Endothelial cell of umbilical vein (primary cell): ENCODE results near the gene AGL. TPM values are rescaled to one million over a fixed set of nuclear protein-coding genes. Genes with fewer than 3 reads are reported as not detected.

Source experiments
- BruUV-seq: library from RNA; stranded (reverse); fragments of 400-500 nt; replicated peaks from 2 replicates; lab custom pipeline; 2021; lab: Mats Ljungman, UMichigan
- CTCF ChIA-PET: fragments of 300-600, 350-600 bp; sonication (Branson Sonifier 250); formaldehyde crosslinking; loops from one replicate; lab custom pipeline; 2021; ENCODE audit warnings: antibody characterized with exemption, inconsistent platforms; lab: Charles Lee
- POLR2A ChIA-PET: fragments of 300-600, 350-600 bp; sonication (Branson Sonifier 250); formaldehyde crosslinking; loops from one replicate; lab custom pipeline; 2021; ENCODE audit warnings: antibody characterized with exemption, inconsistent platforms; lab: Charles Lee
- DNase-seq: peaks from one replicate; pipeline ENCODE4 v3.0.0-alpha.2; 2011; ENCODE audit warnings: low read depth, low spot score
- FAIRE-seq: peaks from 2 replicates; lab custom pipeline; 2011; peaks lifted over from hg19 to GRCh38; lab: Jason Lieb, UNC
- H2AFZ ChIP-seq: 2 replicates; pipeline ENCODE4 v1.6.0; 2012; ENCODE audit warnings: low read depth, low read length, control low read depth, inconsistent platforms
- H3K27ac ChIP-seq: 2 replicates; pipeline ENCODE4 v1.5.1; 2011; ENCODE audit warnings: low read depth, mild to moderate bottlenecking, control low read depth, low read length, moderate library complexity; ENCODE audit not compliant: insufficient read depth
- H3K27me3 ChIP-seq, 2 experiments: 2 replicates each; pipeline versions ENCODE4 v1.6.0 to v1.6.1; 2011; ENCODE audit warnings: low read length in 2 of 2, mixed read lengths in 1 of 2; ENCODE audit not compliant: control insufficient read depth in 2 of 2, insufficient read depth in 2 of 2
- H3K36me3 ChIP-seq, 2 experiments: 2 replicates in 1 of 2; 3 replicates in 1 of 2; pipeline ENCODE4 v1.5.1; 2011; ENCODE audit warnings: low read length in 2 of 2, mild to moderate bottlenecking in 1 of 2, moderate library complexity in 1 of 2; ENCODE audit not compliant: control insufficient read depth in 2 of 2, insufficient read depth in 2 of 2; ENCODE audit errors: extremely low read depth in 1 of 2
- H3K4me1 ChIP-seq: 3 replicates; pipeline ENCODE4 v1.5.1; 2011; ENCODE audit warnings: mild to moderate bottlenecking, low read length; ENCODE audit not compliant: control insufficient read depth, insufficient read depth; ENCODE audit errors: extremely low read depth
- H3K4me2 ChIP-seq: 2 replicates; pipeline ENCODE4 v1.6.1; 2011; ENCODE audit warnings: low read length, control low read depth, mixed read lengths; ENCODE audit not compliant: insufficient read depth
- H3K4me3 ChIP-seq, 3 experiments: fragments of 200-600 bp in 1 of 3; sonication (generic), shearing (Covaris generic) in 1 of 3; replicated peaks in 1 of 3; 2 replicates each; pipeline ENCODE4 v1.5.1; 2011 to 2016; ENCODE audit warnings: control low read depth in 3 of 3, low read length in 3 of 3, mild to moderate bottlenecking in 2 of 3, inconsistent platforms in 1 of 3, low read depth in 1 of 3, moderate library complexity in 1 of 3; ENCODE audit not compliant: insufficient read depth in 1 of 3
- H3K79me2 ChIP-seq: 2 replicates; pipeline ENCODE4 v1.6.0; 2012; ENCODE audit warnings: low read length, inconsistent platforms; ENCODE audit not compliant: control insufficient read depth, insufficient read depth
- H3K9ac ChIP-seq: replicated peaks from 2 replicates; pipeline ENCODE3; 2011; ENCODE audit warnings: low read length, control low read depth; ENCODE audit not compliant: insufficient read depth; ENCODE audit errors: extremely low read depth
- H3K9me1 ChIP-seq: replicated peaks from 3 replicates; pipeline ENCODE4 v1.6.0; 2011; ENCODE audit warnings: mild to moderate bottlenecking, low read length; ENCODE audit not compliant: control insufficient read depth, insufficient read depth; ENCODE audit errors: extremely low read depth
- H3K9me3 ChIP-seq: replicated peaks from 2 replicates; pipeline ENCODE4 v1.5.1; 2012; ENCODE audit warnings: low read length, inconsistent platforms; ENCODE audit not compliant: control insufficient read depth, insufficient read depth
- H4K20me1 ChIP-seq: replicated peaks from 2 replicates; pipeline ENCODE3; 2011; ENCODE audit warnings: mild to moderate bottlenecking, low read length; ENCODE audit not compliant: control insufficient read depth, insufficient read depth; ENCODE audit errors: extremely low read depth
- CTCF ChIP-seq, 2 donors: IDR thresholded peaks; 1 replicate in 1 of 2; 2 replicates in 1 of 2; pipeline ENCODE4 v1.5.1; 2011; ENCODE audit warnings: low read length in 2 of 2, mild to moderate bottlenecking in 2 of 2, moderate library complexity in 2 of 2, control low read depth in 1 of 2, inconsistent platforms in 1 of 2, low read depth in 1 of 2; ENCODE audit not compliant: insufficient read depth in 1 of 2; ENCODE audit errors: extremely low read depth in 1 of 2
- EZH2 ChIP-seq: IDR thresholded peaks from 2 replicates; pipeline ENCODE4 v1.6.1; 2012; ENCODE audit warnings: borderline replicate concordance, low read depth, mild to moderate bottlenecking, moderate library complexity, low read length, inconsistent platforms; ENCODE audit not compliant: severe bottlenecking
- FOS ChIP-seq: IDR thresholded peaks from 2 replicates; pipeline ENCODE4 v1.6.1; 2011; ENCODE audit warnings: mild to moderate bottlenecking, low read length, moderate library complexity, borderline replicate concordance; ENCODE audit not compliant: insufficient read depth
- GATA2 ChIP-seq: IDR thresholded peaks from 2 replicates; pipeline ENCODE4 v1.7.0; 2011; ENCODE audit warnings: low read depth, mild to moderate bottlenecking, moderate library complexity, mixed read lengths, low read length; ENCODE audit not compliant: insufficient read length, insufficient read depth
- JUN ChIP-seq: IDR thresholded peaks from 2 replicates; pipeline ENCODE4 v1.6.1; 2011; ENCODE audit warnings: borderline replicate concordance, low read depth; ENCODE audit not compliant: insufficient read length, insufficient read depth
- MAX ChIP-seq: IDR thresholded peaks from 2 replicates; pipeline ENCODE4 v1.6.1; 2011; ENCODE audit not compliant: insufficient read depth, insufficient read length
- MYC ChIP-seq: IDR thresholded peaks from one replicate; pipeline ENCODE4 v1.6.1; 2011; ENCODE audit warnings: mild to moderate bottlenecking, low read depth, low read length
- POLR2A ChIP-seq: IDR thresholded peaks from 2 replicates; pipeline ENCODE4 v1.6.1; 2012; ENCODE audit warnings: low read depth, mild to moderate bottlenecking, control low read depth, low read length
- POLR2AphosphoS5 ChIP-seq: IDR thresholded peaks from 2 replicates; pipeline ENCODE4 v1.6.1; 2012; ENCODE audit warnings: low read depth, mild to moderate bottlenecking, control low read depth, low read length, moderate library complexity; ENCODE audit not compliant: insufficient read depth
- dilution Hi-C: fragments of 300-500 bp; cut with MboI; formaldehyde crosslinking; loops from one replicate; pipeline ENCODE4 v1.15.0; 2019; ENCODE audit warnings: low sequenced_read_pairs; ENCODE audit not compliant: extremely low pct_ligation_motif_present
- intact Hi-C: fragments of 100-400 bp; cut with micrococcal nuclease; formaldehyde crosslinking; loops from one replicate; pipeline ENCODE4 v1.10.0; 2022
- polyA plus RNA-seq, 4 experiments: library from polyadenylated mRNA; depleted of rRNA in 3 of 4; stranded (reverse) in 3 of 4; unstranded in 1 of 4; fragments of >200 nt; gene quantifications; 2 replicates each; pipeline versions ENCODE4 v1.2.1 to v1.2.3, GENCODE V29; 2011 to 2012; ENCODE audit warnings: missing spikeins in 1 of 4
- total RNA-seq: library from RNA; stranded (reverse); gene quantifications from 2 replicates; pipeline ENCODE4 v1.2.3, GENCODE V29; 2021

Gene AGL
- total and polyA plus RNA-seq, 2 donors (not counting 3 experiments of a cell fraction or from before 2014, with no cell fraction given), result 1.5 to 10.7 TPM

GRCh38 chr1:99850459-99851291, 514 bp downstream of the AGL start:
- dilution Hi-C loops, result no loop called here
- Histone ChIP-seq H4K20me1 (no peaks in the 10 kb centered on the region), H3K4me3 (peak overlapping the region; percentile 80 to 99 (median 97)), H3K9me3 (no peaks in the 10 kb centered on the region), H3K9ac (peak overlapping the region; percentile 79), H3K9me1 (no peaks in the 10 kb centered on the region), H3K27ac (peak overlapping the region; percentile 26), H3K27me3 (no peaks in the 10 kb centered on the region), H2AFZ (peak overlapping the region; percentile 81), H3K4me1 (peaks cover 7% of the 10 kb centered on the region), H3K36me3 (no peaks in the 10 kb centered on the region), H3K4me2 (peak overlapping the region; percentile 98), H3K79me2 (no peaks in the 10 kb centered on the region)
- ChIA-PET POLR2A (no interaction called here), CTCF (interaction anchor here (1.0 kb wide), 1 partner anchor 9 kb away, joined by 3 read pairs; no protein-coding TSS in a partner anchor)
- no peak for TF ChIP-seq POLR2A
- TF ChIP-seq POLR2AphosphoS5, result no peak
- TF ChIP-seq MAX, result no peak
- no peak for TF ChIP-seq GATA2
- no peak for TF ChIP-seq FOS
- no peak for TF ChIP-seq JUN
- TF ChIP-seq MYC, result no peak
- no peak for TF ChIP-seq CTCF (IDR thresholded peaks at IDR 0.05; ENCODE audit: extremely low read depth in 1 of 2, insufficient read depth in 1 of 2, low read depth in 1 of 2, low read length in 2 of 2)
- no peak for TF ChIP-seq EZH2
- intact Hi-C loops, result loop anchor here (5.0 kb wide), 1 partner anchor 122 kb away; no protein-coding TSS in a partner anchor
- DNase-seq (no peak), FAIRE-seq (peak; percentile 59)
- TSS peak; percentile 41 for BruUV-seq
